ENCODE data around the gene ARID1B. TPM values are rescaled to one million over a fixed set of nuclear protein-coding genes. Genes with fewer than 3 reads are reported as not detected.

Gene ARID1B
- total RNA-seq, 1 experiment from 2014 or later = 24.2 TPM

GRCh38 chr6:156820089-156820798 is 43.1 kb downstream of the ARID1B start:
- peaks cover 7% of the 10 kb centered on the region; the same call in 1 of the 2 replicates for H4K20me1 ChIP-seq (ENCODE audit: low read length)
- H3K9me2 ChIP-seq (replicated peaks; ENCODE audit: low read length) = no peaks in the 10 kb centered on the region
- H3K27ac ChIP-seq (ENCODE audit: low read length) = no peak overlapping the region
- ChIA-PET POLR2A (ENCODE audit: unreplicated experiment) (interaction anchor here (0.6 kb wide), 1 partner anchor 127 kb away, joined by 3 read pairs; no protein-coding TSS in a partner anchor), CTCF (no interaction called here)
- DNase-seq = no peak
- H3K9me3 ChIP-seq (ENCODE audit: low read length) = no peaks in the 10 kb centered on the region
- no peak for ATAC-seq
- no peaks in the 10 kb centered on the region for H3K4me1 ChIP-seq (ENCODE audit: insufficient read depth, low read length)
- H2AFZ ChIP-seq (ENCODE audit: low read length) = no peak overlapping the region
- H3K27me3 ChIP-seq (ENCODE audit: low read length) = no peaks in the 10 kb centered on the region
- no peak overlapping the region for H3K4me3 ChIP-seq (ENCODE audit: low read length)
- H3K36me3 ChIP-seq (ENCODE audit: low read depth, low read length) = no peaks in the 10 kb centered on the region
- no peak overlapping the region for H3K4me2 ChIP-seq (ENCODE audit: low read length)
- TF ChIP-seq EZH2 (IDR thresholded peaks at IDR 0.05; ENCODE audit: low read length, unreplicated experiment) = no peak
- no peak for TF ChIP-seq EZH2phosphoT487 (IDR thresholded peaks at IDR 0.05; ENCODE audit: borderline replicate concordance, low read length)
- no peak for TF ChIP-seq CTCF (conservative IDR thresholded peaks at IDR 0.05; ENCODE audit: low read depth, low read length)
- BruUV-seq (replicated peaks) = no TSS peak
- H3K79me2 ChIP-seq (ENCODE audit: low read length) = peaks cover 98% of the 10 kb centered on the region
- intact Hi-C loops (cut with micrococcal nuclease) = no loop called here
- no peaks in the 10 kb centered on the region for H3F3A ChIP-seq (ENCODE audit: low read length, unreplicated experiment)
- H3K9ac ChIP-seq (ENCODE audit: low read length) = no peak overlapping the region

GRCh38 chr6:156821707-156822106 is 44.5 kb downstream of the ARID1B start:
- Histone ChIP-seq H3K9me2 (replicated peaks; ENCODE audit: low read length) (no peaks in the 10 kb centered on the region), H3K79me2 (ENCODE audit: low read length) (peaks cover 98% of the 10 kb centered on the region), H3K4me1 (ENCODE audit: insufficient read depth, low read length) (peaks cover 1% of the 10 kb centered on the region), H3K27me3 (ENCODE audit: low read length) (no peaks in the 10 kb centered on the region), H3K4me3 (ENCODE audit: low read length) (no peak overlapping the region), H3K27ac (ENCODE audit: low read length) (no peak overlapping the region), H3K36me3 (ENCODE audit: low read depth, low read length) (no peaks in the 10 kb centered on the region), H2AFZ (ENCODE audit: low read length) (no peak overlapping the region), H4K20me1 (ENCODE audit: low read length) (0 out of 2 replicates have a peak, but pooled peaks cover 3% of the 10 kb centered on the region), H3K4me2 (ENCODE audit: low read length) (no peak overlapping the region), H3F3A (ENCODE audit: low read length, unreplicated experiment) (no peaks in the 10 kb centered on the region), H3K9ac (ENCODE audit: low read length) (no peak overlapping the region), H3K9me3 (ENCODE audit: low read length) (no peaks in the 10 kb centered on the region)
- no peak for DNase-seq
- intact Hi-C loops (cut with micrococcal nuclease) = no loop called here
- no peak for TF ChIP-seq EZH2phosphoT487 (IDR thresholded peaks at IDR 0.05; ENCODE audit: borderline replicate concordance, low read length)
- TF ChIP-seq CTCF (conservative IDR thresholded peaks at IDR 0.05; ENCODE audit: low read depth, low read length) = no peak
- no peak for TF ChIP-seq EZH2 (IDR thresholded peaks at IDR 0.05; ENCODE audit: low read length, unreplicated experiment)
- ChIA-PET CTCF (no interaction called here), POLR2A (ENCODE audit: unreplicated experiment) (no interaction called here)
- BruUV-seq (replicated peaks) = no TSS peak
- no peak for ATAC-seq

GRCh38 chr6:156822747-156823206 is 45.6 kb downstream of the ARID1B start:
- H3K4me3 ChIP-seq (ENCODE audit: low read length) = no peak overlapping the region
- no peaks in the 10 kb centered on the region for H3K27me3 ChIP-seq (ENCODE audit: low read length)
- intact Hi-C loops (cut with micrococcal nuclease) = no loop called here
- H4K20me1 ChIP-seq (ENCODE audit: low read length) = no peaks in the 10 kb centered on the region
- H3K79me2 ChIP-seq (ENCODE audit: low read length) = peaks cover 97% of the 10 kb centered on the region
- no peaks in the 10 kb centered on the region for H3K9me3 ChIP-seq (ENCODE audit: low read length)
- DNase-seq (no peak), ATAC-seq (no peak)
- no peak overlapping the region for H3K27ac ChIP-seq (ENCODE audit: low read length)
- ChIA-PET POLR2A (ENCODE audit: unreplicated experiment) (no interaction called here), CTCF (no interaction called here)
- H3K4me2 ChIP-seq (ENCODE audit: low read length) = no peak overlapping the region
- no peak overlapping the region for H3K9ac ChIP-seq (ENCODE audit: low read length)
- H3K9me2 ChIP-seq (replicated peaks; ENCODE audit: low read length) = no peaks in the 10 kb centered on the region
- BruUV-seq (replicated peaks) = no TSS peak
- no peaks in the 10 kb centered on the region for H3K36me3 ChIP-seq (ENCODE audit: low read depth, low read length)
- peaks cover 12% of the 10 kb centered on the region for H3K4me1 ChIP-seq (ENCODE audit: insufficient read depth, low read length)
- H3F3A ChIP-seq (ENCODE audit: low read length, unreplicated experiment) = no peaks in the 10 kb centered on the region
- H2AFZ ChIP-seq (ENCODE audit: low read length) = no peak overlapping the region
- TF ChIP-seq EZH2phosphoT487 (IDR thresholded peaks at IDR 0.05; ENCODE audit: borderline replicate concordance, low read length) = no peak
- TF ChIP-seq EZH2 (IDR thresholded peaks at IDR 0.05; ENCODE audit: low read length, unreplicated experiment) = no peak
- TF ChIP-seq CTCF (conservative IDR thresholded peaks at IDR 0.05; ENCODE audit: low read depth, low read length) = no peak
